ENCODE data around the gene IL15RA. TPM values are rescaled to one million over a fixed set of nuclear protein-coding genes. Genes with fewer than 3 reads are reported as not detected.

The IL15RA gene
- total and polyA plus RNA-seq, 2 of the 8 experiments (the other 6 are each of a cell fraction or from before 2014, with no cell fraction given): 1.3 to 1.4 TPM

DNA sequence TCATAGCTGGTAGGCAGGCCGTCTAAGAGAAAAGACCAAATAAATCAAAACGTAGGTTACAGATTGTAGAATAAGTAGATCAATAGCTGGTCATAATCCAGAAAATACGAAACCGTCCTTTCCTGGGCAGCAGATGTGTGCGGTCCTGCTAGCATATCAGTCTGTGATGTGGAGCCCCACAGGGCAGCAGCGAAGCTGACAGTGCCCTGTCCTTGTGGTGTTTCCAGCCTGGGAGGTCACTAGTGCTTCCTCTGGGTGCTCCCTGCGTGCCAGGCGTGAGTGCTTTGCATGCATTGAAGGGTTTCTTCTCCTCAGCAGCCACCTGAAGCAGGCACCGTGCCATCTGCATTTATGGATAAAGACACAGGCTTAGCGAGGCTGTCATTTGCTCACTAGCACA lies 41.7 kb downstream of the IL15RA start:
- H4K20me1 ChIP-seq (replicated peaks in 1 of 2; ENCODE audit: control insufficient read depth in 1 of 2, insufficient read depth in 2 of 2, low read length in 2 of 2): peaks cover 3 to 5% of the 10 kb centered on the region in 2 experiments
- no peak overlapping the region for H3K4me2 ChIP-seq (ENCODE audit: insufficient read depth in 1 of 2, low read depth in 2 of 2, low read length in 2 of 2)
- H3K36me3 ChIP-seq (ENCODE audit: control insufficient read depth in 2 of 4, insufficient read depth in 4 of 4, low read length in 3 of 4): peaks cover 4 to 40% (median 20%) of the 10 kb centered on the region in 4 experiments; a peak in 6 of 8 replicates
- no peak overlapping the region for H3K9ac ChIP-seq (replicated peaks in 1 of 4; ENCODE audit: extremely low read depth in 1 of 4, low read depth in 3 of 4, low read length in 3 of 4)
- ChIA-PET POLR2A (ENCODE audit: partially characterized antibody) (interaction anchor here (0.8 kb wide), 1 partner anchor 46 kb away, joined by 3 read pairs; the partner anchor contains the start of genes ANKRD16 and FBH1), CTCF (ENCODE audit: partially characterized antibody) (interaction anchor here (0.6 to 1.4 kb wide), 2 partner anchors 26 kb away, joined by 3 to 4 read pairs; no protein-coding TSS in a partner anchor)
- H2BK120ac ChIP-seq (replicated peaks; ENCODE audit: low read depth, low read length): no peak overlapping the region
- H4K91ac ChIP-seq (replicated peaks; ENCODE audit: insufficient read length, low read length): no peak overlapping the region
- H2BK20ac ChIP-seq (ENCODE audit: low read length): no peak overlapping the region
- H3K23me2 ChIP-seq (ENCODE audit: low read depth, low read length): no peaks in the 10 kb centered on the region
- no peaks in the 10 kb centered on the region for H3K4me1 ChIP-seq (replicated peaks in 1 of 4; ENCODE audit: control insufficient read depth in 3 of 4, insufficient read depth in 4 of 4, low read length in 3 of 4)
- H3K27ac ChIP-seq (ENCODE audit: low read depth, low read length): 0 out of 2 replicates have a peak overlapping the region, but pooled peaks have one; percentile 36
- no peak overlapping the region for H2AK5ac ChIP-seq (ENCODE audit: low read depth, low read length)
- no peaks in the 10 kb centered on the region for H3K9me3 ChIP-seq (ENCODE audit: insufficient read depth in 2 of 2, low read depth in 1 of 2, low read length in 1 of 2)
- H4K5ac ChIP-seq (ENCODE audit: insufficient read length, low read depth, low read length): no peak overlapping the region
- no peaks in the 10 kb centered on the region for H3K27me3 ChIP-seq (replicated peaks in 1 of 4; ENCODE audit: control insufficient read depth in 3 of 4, extremely low read depth in 1 of 4, insufficient read depth in 3 of 4, low read length in 3 of 4)
- H3K4ac ChIP-seq (replicated peaks; ENCODE audit: insufficient read length, low read depth, low read length): no peak overlapping the region
- DNase-seq (ENCODE audit: low read depth in 1 of 2, low spot score in 2 of 2) (no peak), FAIRE-seq (no peak)
- no peak overlapping the region for H2BK15ac ChIP-seq (ENCODE audit: low read length)
- no peak overlapping the region for H4K8ac ChIP-seq (ENCODE audit: extremely low read depth, insufficient read depth, low read length)
- H3K79me2 ChIP-seq (ENCODE audit: control insufficient read depth in 1 of 2, insufficient read depth in 2 of 2, low read length in 2 of 2): no peaks in the 10 kb centered on the region
- no peak overlapping the region for H3K14ac ChIP-seq (ENCODE audit: insufficient read length)
- TF ChIP-seq TCF12 (IDR thresholded peaks at IDR 0.05; ENCODE audit: low read depth, low read length) (no peak), TEAD4 (IDR thresholded peaks at IDR 0.05; ENCODE audit: low read depth, low read length) (no peak), CHD1 (IDR thresholded peaks at IDR 0.05; ENCODE audit: low read depth, low read length) (no peak), EZH2 (IDR thresholded peaks at IDR 0.05; ENCODE audit: low read depth, low read length, severe bottlenecking) (no peak), BCL11A (IDR thresholded peaks at IDR 0.05; ENCODE audit: low read depth in 2 of 2, low read length in 2 of 2) (no peak), CREB1 (IDR thresholded peaks at IDR 0.05) (no peak), TAF1 (IDR thresholded peaks at IDR 0.05; ENCODE audit: low read depth, low read length) (no peak), SP4 (IDR thresholded peaks at IDR 0.05; ENCODE audit: low read length) (no peak), EP300 (IDR thresholded peaks at IDR 0.05; ENCODE audit: borderline replicate concordance in 1 of 2, low read depth in 2 of 2, low read length in 2 of 2) (no peak), POLR2AphosphoS5 (IDR thresholded peaks at IDR 0.05; ENCODE audit: low read depth, low read length) (no peak), ASH2L (IDR thresholded peaks at IDR 0.05; ENCODE audit: low read length) (no peak), PHF8 (conservative IDR thresholded peaks at IDR 0.05; ENCODE audit: low read depth, low read length) (no peak)
- no peak overlapping the region for H3K18ac ChIP-seq (ENCODE audit: extremely low read depth, low read length)
- H3K56ac ChIP-seq (replicated peaks; ENCODE audit: insufficient read length, low read depth, low read length): no peak overlapping the region
- no peak overlapping the region for H2BK5ac ChIP-seq (ENCODE audit: low read depth, low read length)
- no peak overlapping the region for H3K23ac ChIP-seq (ENCODE audit: insufficient read length)
- no peak overlapping the region for H2BK12ac ChIP-seq (ENCODE audit: low read depth, low read length)
- no peak overlapping the region for H3K4me3 ChIP-seq (ENCODE audit: extremely low read depth in 1 of 4, insufficient read depth in 2 of 4, low read depth in 3 of 4, low read length in 4 of 4)
- 92% methylated on average over 10 of the region's 10 CpGs; no CpG with 5 or more reads in 1 of the 2 experiments for WGBS, 2 experiments (ENCODE audit: extremely low coverage in 1 of 2, insufficient coverage in 1 of 2, insufficient read length in 1 of 2, insufficient replicate concordance in 2 of 2, low coverage in 1 of 2, low lambda C conversion rate in 2 of 2, missing lambda C conversion rate in 1 of 2)
- no peak overlapping the region for H2AFZ ChIP-seq (ENCODE audit: low read length)
- H3K79me1 ChIP-seq (ENCODE audit: low read depth, low read length): no peaks in the 10 kb centered on the region
